MCF 10A (cell line): ENCODE measurements around the gene LCOR. TPM values are rescaled to one million over a fixed set of nuclear protein-coding genes. Genes with fewer than 3 reads are reported as not detected.

Experiments used
- BruUV-seq: library from RNA; stranded (reverse); fragments of 400-500 nt; replicated peaks from 2 replicates; lab custom pipeline; 2021; lab: Mats Ljungman, UMichigan
- CTCF ChIA-PET: fragments of 300-600 bp; sonication (Branson Sonifier 250); formaldehyde crosslinking; extraction: SDS; loops from one replicate; lab custom pipeline; 2021; ENCODE audit warnings: antibody characterized with exemption, inconsistent platforms; lab: Yijun Ruan, JAX
- POLR2A ChIA-PET: fragments of 300-600, 350-650 bp; sonication (Branson Sonifier 250); formaldehyde crosslinking; extraction: SDS; loops from one replicate; lab custom pipeline; 2020; ENCODE audit warnings: antibody characterized with exemption, inconsistent platforms; lab: Yijun Ruan, JAX
- DNase-seq: peaks from one replicate; pipeline ENCODE4 v3.0.0-alpha.2; 2018; ENCODE audit not compliant: unreplicated experiment
- H3K27ac Mint-ChIP-seq: one replicate; pipeline ENCODE4 v1.8.0; 2022; ENCODE audit warnings: mild to moderate bottlenecking, low read depth, mixed read lengths; ENCODE audit not compliant: unreplicated experiment
- H3K27me3 Mint-ChIP-seq: one replicate; pipeline ENCODE4 v1.8.0; 2022; ENCODE audit warnings: mixed read lengths; ENCODE audit not compliant: insufficient read depth, unreplicated experiment
- H3K36me3 Mint-ChIP-seq: one replicate; pipeline ENCODE4 v1.8.0; 2022; ENCODE audit warnings: mild to moderate bottlenecking, moderate library complexity, mixed read lengths; ENCODE audit not compliant: insufficient read depth, unreplicated experiment
- H3K4me1 Mint-ChIP-seq: one replicate; pipeline ENCODE4 v1.8.0; 2022; ENCODE audit warnings: mixed read lengths; ENCODE audit not compliant: insufficient read depth, unreplicated experiment
- H3K4me3 Mint-ChIP-seq: one replicate; pipeline ENCODE4 v1.8.0; 2022; ENCODE audit warnings: mild to moderate bottlenecking, moderate library complexity, mixed read lengths; ENCODE audit not compliant: unreplicated experiment
- H3K9me3 Mint-ChIP-seq: one replicate; pipeline ENCODE4 v1.8.0; 2022; ENCODE audit warnings: mixed read lengths; ENCODE audit not compliant: unreplicated experiment
- intact Hi-C: fragments of 100-400 bp; cut with micrococcal nuclease; formaldehyde crosslinking; loops from 2 replicates; pipeline ENCODE4 v1.14.1; 2022
- total RNA-seq: library from RNA; stranded (reverse); gene quantifications from 2 replicates; pipeline ENCODE4 v1.2.3, GENCODE V29; 2022
- TF ChIP-seq, protein P1 (sequence below): fragments of 200-600 bp; IDR thresholded peaks from one replicate; pipeline ENCODE4 v1.8.0; 2022; ENCODE audit warnings: antibody characterized with exemption, mild to moderate bottlenecking; ENCODE audit not compliant: unreplicated experiment

Gene LCOR
- total RNA-seq, 1 experiment from 2014 or later, result 40.4 TPM

DNA sequence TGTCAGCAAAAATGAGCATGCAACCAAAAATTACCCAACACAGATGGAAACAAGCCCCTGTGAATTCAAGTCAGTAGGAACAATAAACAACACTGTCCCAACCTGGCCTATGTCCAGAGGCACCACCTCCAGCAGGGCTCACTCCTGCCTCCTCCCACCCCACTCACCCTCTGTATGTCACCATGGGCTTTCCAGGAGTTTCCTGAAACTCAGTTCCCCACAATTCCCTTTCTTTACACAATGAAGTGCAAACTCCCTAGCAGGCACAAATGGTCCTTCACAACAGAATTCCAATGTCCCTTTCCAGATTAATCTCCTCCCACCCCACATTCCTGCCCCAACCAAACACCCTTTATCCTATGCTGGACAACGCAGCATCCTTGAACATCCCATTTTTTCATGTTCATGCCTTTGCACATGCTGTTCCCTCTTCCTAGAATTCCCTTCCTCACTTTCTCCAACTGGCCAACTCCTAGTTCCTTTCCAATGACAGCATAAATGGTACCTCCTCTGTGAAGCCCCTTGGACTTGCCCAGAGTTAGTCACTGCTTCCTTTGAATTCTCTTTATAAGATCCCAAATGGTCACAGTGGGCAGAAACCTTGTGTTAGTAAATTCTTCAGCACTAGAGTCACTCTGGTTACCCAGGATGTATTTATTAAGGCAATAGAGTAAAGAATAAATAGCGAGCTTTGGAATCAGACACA is 196.2 kb downstream of the LCOR start:
- peaks cover 15% of the 10 kb centered on the region for H3K27me3 Mint-ChIP-seq
- ChIA-PET POLR2A (interaction anchor here (0.6 kb wide), 1 partner anchor 251 kb away, joined by 3 read pairs; no protein-coding TSS in a partner anchor), CTCF (interaction anchor here (0.8 to 2.1 kb wide), 5 partner anchors 9 to 182 kb away, joined by 3 to 11 read pairs (median 8); no protein-coding TSS in a partner anchor)
- TF ChIP-seq, protein P1, sequence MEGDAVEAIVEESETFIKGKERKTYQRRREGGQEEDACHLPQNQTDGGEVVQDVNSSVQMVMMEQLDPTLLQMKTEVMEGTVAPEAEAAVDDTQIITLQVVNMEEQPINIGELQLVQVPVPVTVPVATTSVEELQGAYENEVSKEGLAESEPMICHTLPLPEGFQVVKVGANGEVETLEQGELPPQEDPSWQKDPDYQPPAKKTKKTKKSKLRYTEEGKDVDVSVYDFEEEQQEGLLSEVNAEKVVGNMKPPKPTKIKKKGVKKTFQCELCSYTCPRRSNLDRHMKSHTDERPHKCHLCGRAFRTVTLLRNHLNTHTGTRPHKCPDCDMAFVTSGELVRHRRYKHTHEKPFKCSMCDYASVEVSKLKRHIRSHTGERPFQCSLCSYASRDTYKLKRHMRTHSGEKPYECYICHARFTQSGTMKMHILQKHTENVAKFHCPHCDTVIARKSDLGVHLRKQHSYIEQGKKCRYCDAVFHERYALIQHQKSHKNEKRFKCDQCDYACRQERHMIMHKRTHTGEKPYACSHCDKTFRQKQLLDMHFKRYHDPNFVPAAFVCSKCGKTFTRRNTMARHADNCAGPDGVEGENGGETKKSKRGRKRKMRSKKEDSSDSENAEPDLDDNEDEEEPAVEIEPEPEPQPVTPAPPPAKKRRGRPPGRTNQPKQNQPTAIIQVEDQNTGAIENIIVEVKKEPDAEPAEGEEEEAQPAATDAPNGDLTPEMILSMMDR, result no peak
- no peak overlapping the region for H3K4me3 Mint-ChIP-seq
- H3K4me1 Mint-ChIP-seq, result peaks cover 10% of the 10 kb centered on the region
- no peak for DNase-seq
- H3K27ac Mint-ChIP-seq, result no peak overlapping the region
- no peaks in the 10 kb centered on the region for H3K36me3 Mint-ChIP-seq
- BruUV-seq, result no TSS peak
- intact Hi-C loops, result no loop called here
- H3K9me3 Mint-ChIP-seq, result no peaks in the 10 kb centered on the region

DNA sequence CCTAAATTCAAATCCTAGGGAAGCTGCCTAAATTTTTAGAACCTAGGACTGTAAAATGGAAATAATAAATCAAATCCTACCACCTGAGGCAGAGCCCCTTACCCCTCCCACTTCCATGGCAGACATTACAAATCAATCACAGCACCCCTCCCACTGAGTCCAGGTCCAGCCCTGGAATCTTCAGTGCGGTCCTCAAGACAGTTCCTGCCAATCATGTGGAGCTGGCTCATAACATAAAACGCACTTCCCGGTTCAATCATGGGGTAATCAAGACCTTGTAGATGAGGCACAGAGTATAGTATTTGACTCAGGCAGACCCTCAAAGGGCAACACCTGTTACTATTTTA is 196.7 kb downstream of the LCOR start:
- intact Hi-C loops, result no loop called here

DNA sequence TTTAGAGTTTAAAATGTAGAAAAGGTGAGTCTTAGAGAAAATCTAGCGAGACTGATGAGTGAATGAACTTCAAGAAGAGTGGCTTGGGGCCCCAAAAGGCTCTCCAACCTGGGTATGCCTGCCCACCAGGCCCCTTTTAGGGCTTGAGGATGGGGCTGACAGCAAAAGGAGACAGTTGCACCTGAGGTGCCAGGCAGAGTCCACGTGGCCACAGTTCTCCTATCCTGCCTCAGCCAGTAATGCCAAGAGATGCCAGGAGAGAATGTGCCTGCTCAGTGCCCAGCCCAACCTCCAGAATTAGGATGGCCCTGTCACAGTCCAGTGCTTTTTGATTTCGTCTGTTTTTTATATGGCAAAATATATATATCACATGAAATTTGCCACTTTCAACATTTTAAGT is 197.2 kb downstream of the LCOR start:
- H3K36me3 Mint-ChIP-seq, result no peaks in the 10 kb centered on the region
- intact Hi-C loops, result no loop called here
- POLR2A ChIA-PET, result interaction anchor here (0.6 kb wide), 1 partner anchor 96 kb away, joined by 3 read pairs; no protein-coding TSS in a partner anchor
- peaks cover 15% of the 10 kb centered on the region for H3K27me3 Mint-ChIP-seq
- TF ChIP-seq, protein P1, result no peak
- no TSS peak for BruUV-seq
- no peak overlapping the region for H3K4me3 Mint-ChIP-seq
- H3K4me1 Mint-ChIP-seq, result peaks cover 1% of the 10 kb centered on the region
- CTCF ChIA-PET, result interaction anchor here (0.8 to 1.3 kb wide), 3 partner anchors 8 to 181 kb away, joined by 3 to 11 read pairs (median 5); no protein-coding TSS in a partner anchor
- no peak for DNase-seq
- no peaks in the 10 kb centered on the region for H3K9me3 Mint-ChIP-seq
- no peak overlapping the region for H3K27ac Mint-ChIP-seq

More for the DNA sequence above, 196.7 kb downstream of the LCOR start:
- peaks cover 15% of the 10 kb centered on the region for H3K27me3 Mint-ChIP-seq
- ChIA-PET CTCF (interaction anchor here (0.8 to 1.3 kb wide), 2 partner anchors 9 to 181 kb away, joined by 5 to 11 read pairs; no protein-coding TSS in a partner anchor), POLR2A (interaction anchor here (0.6 kb wide), 1 partner anchor 250 kb away, joined by 3 read pairs; no protein-coding TSS in a partner anchor)
- H3K4me1 Mint-ChIP-seq, result peaks cover 6% of the 10 kb centered on the region
- no TSS peak for BruUV-seq
- TF ChIP-seq, protein P1, result no peak
- DNase-seq, result no peak
- no peak overlapping the region for H3K27ac Mint-ChIP-seq
- no peak overlapping the region for H3K4me3 Mint-ChIP-seq
- H3K9me3 Mint-ChIP-seq, result no peaks in the 10 kb centered on the region
- H3K36me3 Mint-ChIP-seq, result no peaks in the 10 kb centered on the region

DNA sequence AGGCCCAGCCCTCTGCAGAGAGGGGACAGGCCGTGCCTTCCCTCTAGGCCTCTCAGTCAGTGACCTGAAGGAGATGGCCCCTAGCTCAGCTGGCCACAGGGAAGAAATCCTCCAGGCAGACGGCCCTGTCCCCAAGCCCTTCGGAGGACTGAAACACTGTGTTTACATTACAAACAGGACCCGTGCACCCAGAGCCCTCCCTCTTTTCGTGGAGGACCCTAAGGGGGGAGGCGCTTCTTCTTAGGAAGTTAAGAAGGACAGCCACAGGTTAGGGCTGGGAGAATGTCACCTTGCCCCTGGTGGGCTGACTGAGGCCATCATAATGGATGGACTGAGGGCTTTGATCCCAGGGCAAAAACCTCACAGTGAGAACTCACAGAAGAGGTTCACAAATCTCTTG is 198.8 kb downstream of the LCOR start:
- BruUV-seq, result no TSS peak
- CTCF ChIA-PET, result interaction anchor here (0.9 kb wide), 1 partner anchor 45 kb away, joined by 3 read pairs; no protein-coding TSS in a partner anchor
- Mint-ChIP-seq H3K9me3 (no peaks in the 10 kb centered on the region), H3K27ac (no peak overlapping the region), H3K36me3 (no peaks in the 10 kb centered on the region), H3K27me3 (peaks cover 25% of the 10 kb centered on the region), H3K4me1 (no peaks in the 10 kb centered on the region), H3K4me3 (no peak overlapping the region)
- DNase-seq, result no peak
- POLR2A ChIA-PET, result no interaction called here
- TF ChIP-seq, protein P1, result no peak
- intact Hi-C loops, result loop anchor here (10.0 kb wide), 1 partner anchor 386 kb away; no protein-coding TSS in a partner anchor
